ENCODE data around the gene C1orf53.

DNA sequence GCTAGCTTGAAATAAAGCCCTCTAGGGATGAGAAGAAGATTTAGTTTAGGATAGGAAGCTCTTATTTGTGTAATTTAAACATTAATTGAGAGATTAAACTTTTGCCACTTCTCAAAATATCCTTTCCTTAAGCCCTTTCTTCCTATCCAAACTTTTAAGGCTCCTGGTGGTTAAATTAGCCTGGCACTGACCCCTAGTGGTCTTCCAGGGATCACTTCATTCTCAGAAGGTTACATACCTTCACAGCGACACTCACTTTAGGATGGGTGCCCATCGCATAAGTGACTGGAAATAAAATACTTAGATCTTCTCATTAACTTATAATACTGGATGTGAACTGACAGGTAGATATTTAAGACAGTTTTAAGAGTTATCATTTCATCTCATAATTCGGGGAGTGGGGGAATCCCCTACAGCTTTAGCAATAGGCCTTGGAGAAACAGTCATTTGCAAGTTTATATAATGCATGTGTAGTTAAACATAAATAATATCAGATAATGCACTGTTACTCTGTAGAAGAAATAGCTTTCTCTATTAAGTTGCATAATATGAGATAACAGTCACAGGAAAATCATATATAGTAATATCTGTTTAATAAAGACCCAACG lies 22.2 kb downstream of the C1orf53 start:
- TF ChIP-seq, protein P1, sequence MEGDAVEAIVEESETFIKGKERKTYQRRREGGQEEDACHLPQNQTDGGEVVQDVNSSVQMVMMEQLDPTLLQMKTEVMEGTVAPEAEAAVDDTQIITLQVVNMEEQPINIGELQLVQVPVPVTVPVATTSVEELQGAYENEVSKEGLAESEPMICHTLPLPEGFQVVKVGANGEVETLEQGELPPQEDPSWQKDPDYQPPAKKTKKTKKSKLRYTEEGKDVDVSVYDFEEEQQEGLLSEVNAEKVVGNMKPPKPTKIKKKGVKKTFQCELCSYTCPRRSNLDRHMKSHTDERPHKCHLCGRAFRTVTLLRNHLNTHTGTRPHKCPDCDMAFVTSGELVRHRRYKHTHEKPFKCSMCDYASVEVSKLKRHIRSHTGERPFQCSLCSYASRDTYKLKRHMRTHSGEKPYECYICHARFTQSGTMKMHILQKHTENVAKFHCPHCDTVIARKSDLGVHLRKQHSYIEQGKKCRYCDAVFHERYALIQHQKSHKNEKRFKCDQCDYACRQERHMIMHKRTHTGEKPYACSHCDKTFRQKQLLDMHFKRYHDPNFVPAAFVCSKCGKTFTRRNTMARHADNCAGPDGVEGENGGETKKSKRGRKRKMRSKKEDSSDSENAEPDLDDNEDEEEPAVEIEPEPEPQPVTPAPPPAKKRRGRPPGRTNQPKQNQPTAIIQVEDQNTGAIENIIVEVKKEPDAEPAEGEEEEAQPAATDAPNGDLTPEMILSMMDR (IDR thresholded peaks at IDR 0.05) = peak; percentile 93
- TF ChIP-seq EZH2phosphoT487 (IDR thresholded peaks at IDR 0.05) (no peak), EZH2 (IDR thresholded peaks at IDR 0.05) (no peak)
